HS-27A (cell line): Measurements from ENCODE around the gene MRPS15.

Experiments
- DNase-seq: peaks from one replicate; pipeline ENCODE4 v3.0.0-alpha.2; 2012; ENCODE audit warnings: low read depth, missing footprints

Gene MRPS15

GRCh38 chr1:36419569-36419968 is 44.6 kb downstream of the MRPS15 start:
- no peak for DNase-seq

GRCh38 chr1:36419140-36419539 is 45.0 kb downstream of the MRPS15 start:
- DNase-seq: no peak

GRCh38 chr1:36417931-36418330 is 46.3 kb downstream of the MRPS15 start:
- no peak for DNase-seq

- no peak for DNase-seq
Measured at GRCh38 chr1:36415661-36416326, 48.4 kb downstream of the MRPS15 start.

GRCh38 chr1:36414384-36414783 is 49.8 kb downstream of the MRPS15 start:
- DNase-seq: no peak

- no peak for DNase-seq
Measured at GRCh38 chr1:36411674-36412648, 52.2 kb downstream of the MRPS15 start.

- no peak for DNase-seq
Measured at GRCh38 chr1:36408479-36408878, 55.7 kb downstream of the MRPS15 start.

GRCh38 chr1:36406440-36406839 is 57.7 kb downstream of the MRPS15 start:
- DNase-seq: no peak
